HepG2 (cell line): ENCODE results near the gene GPR83. TPM values are rescaled to one million over a fixed set of nuclear protein-coding genes. Genes with fewer than 3 reads are reported as not detected.

ENCODE experiments used
- ATAC-seq: fragments of 200-7000 bp; cut with Tn5 transposase; 3 replicates; pipeline ENCODE4 v1.9.1; 2020; ENCODE audit warnings: mild to moderate bottlenecking, moderate library complexity
- BruUV-seq: library from RNA; stranded (reverse); fragments of 400-500 nt; replicated peaks from 2 replicates; lab custom pipeline; 2021; lab: Mats Ljungman, UMichigan
- CTCF ChIA-PET: fragments of 300-600 bp; formaldehyde crosslinking; extraction: SDS; loops from one replicate; lab custom pipeline; 2021; ENCODE audit warnings: low total read pairs, inconsistent platforms, low intra/inter-chr PET ratio; lab: Yijun Ruan, JAX
- POLR2A ChIA-PET: fragments of 350-600 bp; sonication (Branson Sonifier 250); formaldehyde crosslinking; loops from one replicate; lab custom pipeline; 2020; ENCODE audit warnings: antibody characterized with exemption, inconsistent platforms; lab: Yijun Ruan, JAX
- DNase-seq: peaks from one replicate; pipeline ENCODE4 v3.0.0-alpha.2; 2015; ENCODE audit warnings: low spot score
- FAIRE-seq: peaks from 3 replicates; lab custom pipeline; 2011; peaks lifted over from hg19 to GRCh38; lab: Jason Lieb, UNC
- H2AFZ ChIP-seq: one replicate; pipeline ENCODE4 v1.6.1; 2011; ENCODE audit warnings: low read length, inconsistent platforms
- H3K27ac ChIP-seq: fragments of 300-600 bp; 3 replicates; pipeline ENCODE4 v1.8.0; 2011; ENCODE audit warnings: mixed run types, mild to moderate bottlenecking, mixed read lengths, low read length, inconsistent platforms; ENCODE audit not compliant: insufficient read depth; ENCODE audit errors: extremely low read length
- H3K27me3 ChIP-seq, 2 experiments: fragments of 200-600 bp in 1 of 2; 2 replicates in 1 of 2; 3 replicates in 1 of 2; pipeline versions ENCODE4 v1.6.0 to v1.8.0; 2011; ENCODE audit warnings: low read length in 2 of 2, mild to moderate bottlenecking in 2 of 2, moderate library complexity in 2 of 2, inconsistent platforms in 1 of 2; ENCODE audit not compliant: insufficient read depth in 2 of 2, control insufficient read depth in 1 of 2
- H3K36me3 ChIP-seq, 2 experiments: fragments of 200-600 bp in 1 of 2; replicated peaks in 1 of 2; 2 replicates in 1 of 2; 3 replicates in 1 of 2; pipeline versions ENCODE4 v1.5.1 to v1.8.0; 2011; ENCODE audit warnings: low read length in 2 of 2, inconsistent platforms in 1 of 2; ENCODE audit not compliant: insufficient read depth in 2 of 2, control insufficient read depth in 1 of 2
- H3K4me1 ChIP-seq: 2 replicates; pipeline ENCODE4 v1.5.1; 2012; ENCODE audit warnings: low read length, inconsistent platforms; ENCODE audit not compliant: insufficient read depth
- H3K4me2 ChIP-seq: 2 replicates; pipeline ENCODE4 v1.6.0; 2011; ENCODE audit warnings: low read depth, low read length, inconsistent platforms
- H3K4me3 ChIP-seq, 3 experiments: fragments of 200-600 bp in 1 of 3; sonication (generic), shearing (Covaris generic) in 1 of 3; replicated peaks in 1 of 3; 2 replicates each; pipeline ENCODE4 v1.5.1; 2011 to 2016; ENCODE audit warnings: low read length in 3 of 3, inconsistent platforms in 2 of 3, low read depth in 2 of 3, mild to moderate bottlenecking in 2 of 3, control low read depth in 1 of 3, mixed read lengths in 1 of 3; ENCODE audit not compliant: insufficient read depth in 1 of 3
- H3K79me2 ChIP-seq: one replicate; pipeline ENCODE4 v1.6.1; 2011; ENCODE audit warnings: low read length, inconsistent platforms; ENCODE audit not compliant: insufficient read depth
- H3K9ac ChIP-seq: 2 replicates; pipeline ENCODE4 v1.6.0; 2011; ENCODE audit warnings: mild to moderate bottlenecking, low read depth, low read length, inconsistent platforms; ENCODE audit not compliant: insufficient read depth
- H3K9me3 ChIP-seq: 2 replicates; pipeline ENCODE4 v1.5.1; 2012; ENCODE audit warnings: mild to moderate bottlenecking, low read length
- H4K20me1 ChIP-seq: 2 replicates; pipeline ENCODE4 v1.6.0; 2011; ENCODE audit warnings: inconsistent platforms, mild to moderate bottlenecking, low read length, moderate library complexity; ENCODE audit not compliant: insufficient read depth
- GMEB2 ChIP-seq: IDR thresholded peaks from 2 replicates; pipeline ENCODE4 v1.6.1; 2016; ENCODE audit warnings: missing biosample characterization, missing genetic modification reagents, low read depth
- MAFF ChIP-seq: IDR thresholded peaks from 2 replicates; pipeline ENCODE4 v1.6.1; 2011; ENCODE audit warnings: low read depth, low read length, improper control_type of control experiment
- MAFK ChIP-seq, 2 experiments: IDR thresholded peaks in 1 of 2; conservative IDR thresholded peaks in 1 of 2; 2 replicates each; pipeline ENCODE4 v1.6.1; 2011; ENCODE audit warnings: improper control_type of control experiment in 2 of 2, low read length in 2 of 2
- MIER3 ChIP-seq: IDR thresholded peaks from 2 replicates; pipeline ENCODE4 v1.6.1; 2016; ENCODE audit warnings: missing compliant biosample characterization, borderline replicate concordance
- MTF1 ChIP-seq: sonication (generic); formaldehyde crosslinking; IDR thresholded peaks from 2 replicates; pipeline ENCODE4 v1.5.0; 2020; ENCODE audit warnings: missing genetic modification reagents
- MXD4 ChIP-seq: IDR thresholded peaks from 2 replicates; pipeline ENCODE4 v1.6.1; 2016; ENCODE audit warnings: mild to moderate bottlenecking, missing biosample characterization, missing genetic modification reagents
- PPARG ChIP-seq: conservative IDR thresholded peaks from 2 replicates; pipeline ENCODE4 v1.6.1; 2016; ENCODE audit warnings: missing biosample characterization, missing genetic modification reagents
- SMC3 ChIP-seq: IDR thresholded peaks from 2 replicates; pipeline ENCODE4 v1.6.1; 2011; ENCODE audit warnings: low read length, improper control_type of control experiment
- SMYD3 ChIP-seq: sonication (generic); formaldehyde crosslinking; IDR thresholded peaks from 2 replicates; pipeline ENCODE4 v1.8.1; 2023; ENCODE audit warnings: mild to moderate bottlenecking, missing genetic modification reagents
- TCF7L2 ChIP-seq: IDR thresholded peaks from 2 replicates; pipeline ENCODE4 v1.6.1; 2011; ENCODE audit warnings: mild to moderate bottlenecking, low read depth, low read length, moderate library complexity
- ZFP41 ChIP-seq: sonication (generic); formaldehyde crosslinking; IDR thresholded peaks from 2 replicates; pipeline ENCODE4 v1.4.0; 2020; ENCODE audit warnings: mild to moderate bottlenecking, missing genetic modification reagents, borderline replicate concordance
- ZNF570 ChIP-seq: sonication (generic); formaldehyde crosslinking; IDR thresholded peaks from 2 replicates; pipeline ENCODE4 v1.4.0; 2020; ENCODE audit warnings: mild to moderate bottlenecking, missing genetic modification reagents, borderline replicate concordance
- ZNF766 ChIP-seq: sonication (generic); formaldehyde crosslinking; IDR thresholded peaks from 2 replicates; pipeline ENCODE4 v1.5.0; 2020; ENCODE audit warnings: missing genetic modification reagents, borderline replicate concordance
- ZNF816 ChIP-seq: sonication (generic); formaldehyde crosslinking; IDR thresholded peaks from 2 replicates; pipeline ENCODE4 v1.8.0; 2022; ENCODE audit warnings: missing genetic modification reagents, mild to moderate bottlenecking, borderline replicate concordance
- WGBS: methylation state at CpG from one replicate; pipeline ENCODE4 v1.1.6; 2017; ENCODE audit warnings: low lambda C conversion rate; 5-methylcytosine and 5-hydroxymethylcytosine counted together
- in situ Hi-C: cut with HindIII; loops from 2 replicates; pipeline ENCODE4 v1.10.0; 2017; ENCODE audit warnings: low pct_unique_long_range_greater_than_20kb; ENCODE audit not compliant: extremely low pct_ligation_motif_present
- intact Hi-C: fragments of 100-400 bp; cut with micrococcal nuclease; formaldehyde crosslinking; loops from one replicate; pipeline ENCODE4 v1.10.0; 2022; ENCODE audit not compliant: unreplicated experiment
- polyA plus RNA-seq, 8 experiments: library from polyadenylated mRNA; depleted of rRNA in 3 of 8; stranded (reverse) in 7 of 8; unstranded in 1 of 8; fragments of >200 nt; fragmentation: Illumina TruSeq in 4 of 8; extraction: Trizol in 4 of 8; gene quantifications; 2 replicates each; pipeline versions ENCODE4 v1.2.1 to v1.2.3, GENCODE V29; 2011 to 2016; ENCODE audit warnings: low read depth in 4 of 8, missing spikeins in 1 of 8, mixed read lengths in 1 of 8; ENCODE audit not compliant: insufficient read depth in 1 of 8
- total RNA-seq, 5 experiments: library from RNA; depleted of rRNA; stranded (reverse); fragments of >200 nt; fragmentation: Illumina TruSeq; extraction: Trizol; gene quantifications; 2 replicates each; pipeline ENCODE4 v1.2.3, GENCODE V29; 2016; ENCODE audit warnings: low read depth in 1 of 5
- TF ChIP-seq, protein P1 (sequence below): sonication (generic); formaldehyde crosslinking; IDR thresholded peaks from 2 replicates; pipeline ENCODE4 v1.5.1; 2020; ENCODE audit warnings: missing genetic modification reagents, mild to moderate bottlenecking, borderline replicate concordance

GPR83 gene
- total and polyA plus RNA-seq, 2 of the 13 experiments (the other 11 are each of a cell fraction or from before 2014, with no cell fraction given), result 0.04 to 0.11 TPM

- ChIA-PET POLR2A (no interaction called here), CTCF (interaction anchor here (0.8 to 2.9 kb wide), 3 partner anchors 93 to 233 kb away, joined by 3 to 10 read pairs (median 3); no protein-coding TSS in a partner anchor)
- H3K4me2 ChIP-seq, result no peak overlapping the region
- H3K9ac ChIP-seq, result no peak overlapping the region
- H3K4me3 ChIP-seq, result no peak overlapping the region
- in situ Hi-C loops, result loop anchor here (5.0 to 25.0 kb wide), 2 partner anchors 91 to 231 kb away; no protein-coding TSS in a partner anchor
- no peak overlapping the region for H3K27ac ChIP-seq
- H4K20me1 ChIP-seq, result no peaks in the 10 kb centered on the region
- WGBS, result 98% methylated on average over 3 of the region's 3 CpGs
- intact Hi-C loops, result loop anchor here (1.0 to 10.0 kb wide), 3 partner anchors 87 to 523 kb away; no protein-coding TSS in a partner anchor
- FAIRE-seq (no peak), ATAC-seq (no peak; the same call in 2 of the 3 replicates), DNase-seq (no peak)
- BruUV-seq, result no TSS peak
- TF ChIP-seq MAFF (peak; percentile 76), SMC3 (no peak), ZNF816 (CRISPR knock-in tag) (no peak), PPARG (CRISPR knock-in tag) (no peak), MAFK (conservative IDR thresholded peaks at IDR 0.05 in 1 of 2, IDR thresholded peaks at IDR 0.05 in 1 of 2; ENCODE audit: low read length in 2 of 2) (peak; percentile 68 to 86; a peak in 3 of 4 replicates)
- no peaks in the 10 kb centered on the region for H3K79me2 ChIP-seq
- peaks cover 2 to 10% of the 10 kb centered on the region in 2 experiments; a peak in 3 of 5 replicates for H3K36me3 ChIP-seq
- H3K9me3 ChIP-seq, result no peaks in the 10 kb centered on the region
- H3K4me1 ChIP-seq, result no peaks in the 10 kb centered on the region
- H2AFZ ChIP-seq, result no peak overlapping the region
- H3K27me3 ChIP-seq, result no peaks in the 10 kb centered on the region
Measured at GRCh38 chr11:94418123-94418765, 17.0 kb upstream of the GPR83 start.

DNA sequence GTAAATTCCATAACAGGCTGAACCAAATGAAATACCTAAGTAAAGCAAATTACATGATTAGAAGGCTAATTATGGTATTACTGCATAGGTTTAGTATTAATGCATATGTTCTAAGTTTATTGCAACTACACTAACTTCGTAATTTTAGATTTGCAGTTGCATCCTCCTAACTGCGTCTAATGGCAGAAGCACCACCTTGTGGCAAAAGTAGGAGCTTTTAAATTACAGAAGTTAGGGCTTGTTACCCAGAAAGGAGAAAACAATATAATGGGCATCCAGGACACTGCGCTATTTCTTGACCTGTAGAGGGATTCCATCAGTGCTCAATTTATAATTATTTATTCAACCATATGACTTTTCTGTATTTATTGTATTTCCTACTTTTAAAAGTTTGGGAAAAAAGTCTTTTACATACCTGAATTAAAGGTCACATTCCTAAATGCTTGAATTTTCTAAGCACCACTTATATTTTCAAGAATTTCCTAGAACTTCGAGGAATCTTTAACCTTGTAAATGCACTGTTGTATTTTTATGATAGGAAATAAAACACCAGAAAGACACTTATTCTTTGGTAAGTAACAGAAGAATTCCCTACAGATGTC is 16.3 kb upstream of the GPR83 start:
- no peak for FAIRE-seq
- BruUV-seq, result no TSS peak
- Histone ChIP-seq H3K4me1 (no peaks in the 10 kb centered on the region), H3K27ac (no peak overlapping the region), H3K36me3 (peaks cover 2 to 8% of the 10 kb centered on the region in 2 experiments; a peak in 3 of 5 replicates), H3K4me3 (no peak overlapping the region), H2AFZ (no peak overlapping the region), H3K9ac (no peak overlapping the region), H4K20me1 (no peaks in the 10 kb centered on the region), H3K79me2 (no peaks in the 10 kb centered on the region), H3K27me3 (no peaks in the 10 kb centered on the region), H3K4me2 (no peak overlapping the region), H3K9me3 (no peaks in the 10 kb centered on the region)
- in situ Hi-C loops (loop anchor here (5.0 to 25.0 kb wide), 2 partner anchors 90 to 230 kb away; no protein-coding TSS in a partner anchor), intact Hi-C loops (loop anchor here (1.0 to 10.0 kb wide), 3 partner anchors 92 to 493 kb away; no protein-coding TSS in a partner anchor)
- 89% methylated on average over 4 of the region's 4 CpGs for WGBS
- ChIA-PET CTCF (interaction anchor here (0.8 to 2.9 kb wide), 4 partner anchors 92 to 246 kb away, joined by 3 to 10 read pairs (median 4); no protein-coding TSS in a partner anchor), POLR2A (no interaction called here)
- peak; percentile 64; the same call in 2 of the 3 replicates for ATAC-seq
- DNase-seq, result peak; percentile 25
- TF ChIP-seq MIER3 (CRISPR knock-in tag) (no peak), GMEB2 (CRISPR knock-in tag) (no peak), ZNF766 (no peak), ZFP41 (CRISPR knock-in tag) (no peak), MXD4 (no peak), SMYD3 (no peak), TCF7L2 (no peak), ZNF570 (CRISPR knock-in tag) (no peak), MTF1 (CRISPR knock-in tag) (no peak), SMC3 (peak; percentile 76)
- TF ChIP-seq, protein P1, sequence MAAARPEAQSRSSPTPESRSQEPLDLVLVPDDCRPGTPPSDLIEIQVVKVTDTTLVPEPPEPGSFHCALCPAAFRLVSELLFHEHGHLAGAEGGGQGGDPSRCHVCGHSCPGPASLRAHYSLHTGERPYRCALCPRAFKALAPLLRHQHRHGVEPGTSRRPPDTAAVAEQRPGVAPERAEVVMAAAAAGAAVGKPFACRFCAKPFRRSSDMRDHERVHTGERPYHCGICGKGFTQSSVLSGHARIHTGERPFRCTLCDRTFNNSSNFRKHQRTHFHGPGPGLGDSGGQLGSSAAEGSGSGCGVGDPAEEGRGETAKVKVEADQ (CRISPR knock-in tag), result no peak
